NCI-H2227 (cell line): ENCODE data around the gene CCS.
"Not testable (repeated sequence)": the region's sequence is repeated elsewhere in the genome, so short reads cannot be mapped to it uniquely, and the experiment has no call there.

Experiments used
- DNase-seq: peaks from one replicate; lab custom pipeline; 2025; ENCODE audit not compliant: unreplicated experiment; lab: John Stamatoyannopoulos, UW

Gene CCS

GRCh38 chr11:66561178-66561974 lies 31.6 kb upstream of the CCS start:
- no peak for DNase-seq

GRCh38 chr11:66561975-66562248 lies 31.1 kb upstream of the CCS start:
- no peak for DNase-seq

- no peak for DNase-seq
These were observed 30.7 kb upstream of the CCS start for GRCh38 chr11:66562275-66562674.

- DNase-seq = no peak
These were observed 29.9 kb upstream of the CCS start for GRCh38 chr11:66562907-66563583.

GRCh38 chr11:66563832-66564231 lies 29.2 kb upstream of the CCS start:
- no peak for DNase-seq

GRCh38 chr11:66564538-66564937 lies 28.4 kb upstream of the CCS start:
- no peak for DNase-seq

GRCh38 chr11:66564984-66565383 lies 28.0 kb upstream of the CCS start:
- no peak for DNase-seq

GRCh38 chr11:66566221-66566620 lies 26.8 kb upstream of the CCS start:
- DNase-seq = no peak

GRCh38 chr11:66567787-66568123 lies 25.2 kb upstream of the CCS start:
- DNase-seq = no peak

- DNase-seq = peak; percentile 90
These were observed 24.7 kb upstream of the CCS start, which contains the start of gene CTSF for GRCh38 chr11:66568124-66568916. Gene CTSF (minus strand): TSS chr11:66568606. CDS start chr11:66568486, 120 bp downstream.

- no peak for DNase-seq
These were observed 23.9 kb upstream of the CCS start for GRCh38 chr11:66569076-66569475.

- DNase-seq = no peak
These were observed 22.7 kb upstream of the CCS start for GRCh38 chr11:66570079-66570849.

GRCh38 chr11:66570850-66571180 lies 22.2 kb upstream of the CCS start:
- DNase-seq = no peak

GRCh38 chr11:66579017-66579606 lies 13.9 kb upstream of the CCS start:
- DNase-seq = peak; percentile 75

GRCh38 chr11:66580803-66581202 lies 12.2 kb upstream of the CCS start:
- no peak for DNase-seq

GRCh38 chr11:66581261-66581660 lies 11.7 kb upstream of the CCS start:
- DNase-seq = no peak

GRCh38 chr11:66582565-66583147 lies 10.3 kb upstream of the CCS start:
- not testable (repeated sequence) for DNase-seq

GRCh38 chr11:66585447-66585846 lies 7.5 kb upstream of the CCS start:
- not testable (repeated sequence) for DNase-seq

GRCh38 chr11:66586136-66586535 lies 6.8 kb upstream of the CCS start:
- DNase-seq = no peak

- not testable (repeated sequence) for DNase-seq
These were observed 3.7 kb upstream of the CCS start for GRCh38 chr11:66589315-66589714.
